Keratinocyte (primary cell): ENCODE measurements around the gene USP46.

Source experiments
- CTCF ChIP-seq, 3 experiments: IDR thresholded peaks in 1 of 3; conservative IDR thresholded peaks in 1 of 3; optimal IDR thresholded peaks in 1 of 3; 2 replicates in 2 of 3; 3 replicates in 1 of 3; pipeline versions ENCODE3 to v1.5.1; 2011; ENCODE audit warnings: low read length in 3 of 3, mild to moderate bottlenecking in 3 of 3, moderate library complexity in 2 of 3, control low read depth in 1 of 3, inconsistent platforms in 1 of 3; ENCODE audit not compliant: insufficient read depth in 2 of 3; ENCODE audit errors: extremely low read depth in 1 of 3
- EZH2 ChIP-seq: IDR thresholded peaks from one replicate; pipeline ENCODE4 v1.6.1; 2012; ENCODE audit warnings: inconsistent platforms, mild to moderate bottlenecking, low read length, moderate library complexity

DNA sequence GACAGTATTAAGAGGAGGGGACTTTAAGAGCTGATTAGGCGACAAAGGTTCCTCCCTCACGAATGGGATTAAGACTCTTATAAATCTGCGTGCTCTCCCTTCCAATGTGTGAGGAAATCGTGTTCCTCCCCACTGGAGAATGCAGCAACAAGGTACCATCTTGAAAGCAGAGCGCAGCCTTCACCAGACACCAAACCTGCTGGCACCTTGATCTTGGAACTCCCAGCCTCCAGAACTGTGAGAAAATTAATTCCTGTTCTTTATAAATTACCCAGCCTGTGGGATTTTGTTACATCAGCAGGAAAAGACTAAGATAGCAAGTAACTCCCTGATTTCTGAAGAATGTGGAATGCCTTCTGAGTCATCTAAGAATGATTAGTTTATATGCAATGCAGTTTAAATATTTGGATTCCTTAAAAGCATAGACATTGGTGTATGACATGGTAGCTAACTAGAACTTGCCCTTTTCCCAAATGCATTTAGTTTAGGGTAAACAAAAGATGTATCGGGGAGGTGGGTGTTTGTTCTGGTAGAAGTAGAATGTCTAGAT is 86.1 kb downstream of the USP46 start:
- TF ChIP-seq CTCF (optimal IDR thresholded peaks at IDR 0.05 in 1 of 3, IDR thresholded peaks at IDR 0.05 in 1 of 3, conservative IDR thresholded peaks at IDR 0.05 in 1 of 3; ENCODE audit: extremely low read depth in 1 of 3, insufficient read depth in 2 of 3, low read length in 3 of 3) (no peak), EZH2 (no peak)
